GM23338 (cell line): Measurements from ENCODE around the gene CXorf66. TPM values are rescaled to one million over a fixed set of nuclear protein-coding genes. Genes with fewer than 3 reads are reported as not detected.
A peak's percentile ranks its signal among the peaks of the same experiment; 100 is the strongest.

Experiments
- ATAC-seq: fragments of 200-7000 bp; cut with Tn5 transposase; 3 replicates; pipeline ENCODE4 v1.9.1; 2020
- DNase-seq: peaks from one replicate; pipeline ENCODE4 v3.0.0-alpha.2; 2015; ENCODE audit warnings: low spot score
- H2AFZ ChIP-seq: fragments of 200-600 bp; sonication (generic); 2 replicates; pipeline ENCODE4 v1.8.0; 2016; ENCODE audit warnings: antibody characterized with exemption, mild to moderate bottlenecking, moderate library complexity
- H3F3A ChIP-seq: fragments of 200-600 bp; sonication (generic); replicated peaks from 2 replicates; pipeline ENCODE4 v1.8.0; 2017; ENCODE audit warnings: antibody characterized with exemption, mixed run types, low read depth
- H3K27ac ChIP-seq: fragments of 200-600 bp; sonication (generic); 2 replicates; pipeline ENCODE4 v1.6.1; 2016; ENCODE audit warnings: low read depth
- H3K27me3 ChIP-seq: fragments of 200-600 bp; sonication (generic); 2 replicates; pipeline ENCODE4 v1.8.0; 2016; ENCODE audit warnings: mild to moderate bottlenecking, mixed run types, moderate library complexity; ENCODE audit not compliant: insufficient read depth
- H3K36me3 ChIP-seq: fragments of 200-600 bp; sonication (generic); 2 replicates; pipeline ENCODE4 v1.8.0; 2016; ENCODE audit warnings: mild to moderate bottlenecking; ENCODE audit not compliant: insufficient read depth
- H3K4me1 ChIP-seq: fragments of 200-600 bp; sonication (generic); 2 replicates; pipeline ENCODE4 v1.8.0; 2016; ENCODE audit warnings: mild to moderate bottlenecking, moderate library complexity; ENCODE audit not compliant: insufficient read depth
- H3K4me2 ChIP-seq: fragments of 200-600 bp; sonication (generic); 2 replicates; pipeline ENCODE4 v1.7.1; 2017; ENCODE audit warnings: mixed run types
- H3K4me3 ChIP-seq: fragments of 200-600 bp; sonication (generic); 2 replicates; pipeline ENCODE4 v1.6.1; 2016; ENCODE audit warnings: mixed run types
- H3K79me2 ChIP-seq: fragments of 200-600 bp; sonication (generic); replicated peaks from 2 replicates; pipeline ENCODE4 v1.8.0; 2017; ENCODE audit warnings: mild to moderate bottlenecking; ENCODE audit not compliant: insufficient read depth
- H3K9me2 ChIP-seq: fragments of 200-600 bp; sonication (generic); 2 replicates; pipeline ENCODE4 v1.8.0; 2017; ENCODE audit not compliant: insufficient read depth
- H4K20me1 ChIP-seq: fragments of 200-600 bp; sonication (generic); replicated peaks from 2 replicates; pipeline ENCODE4 v1.8.0; 2017; ENCODE audit warnings: mild to moderate bottlenecking; ENCODE audit not compliant: insufficient read depth
- H3K27ac Mint-ChIP-seq: 2 replicates; pipeline ENCODE4 v1.8.0; 2020; ENCODE audit warnings: inconsistent platforms, mild to moderate bottlenecking, moderate library complexity, mixed read lengths
- H3K27me3 Mint-ChIP-seq: 3 replicates; pipeline ENCODE4 v1.8.0; 2022; ENCODE audit warnings: low read depth, mild to moderate bottlenecking, moderate library complexity, mixed read lengths, inconsistent platforms; ENCODE audit not compliant: insufficient read depth, poor library complexity
- H3K36me3 Mint-ChIP-seq: 3 replicates; pipeline ENCODE4 v1.8.0; 2021; ENCODE audit warnings: low read depth, mild to moderate bottlenecking, inconsistent platforms, moderate library complexity, mixed read lengths
- H3K4me1 Mint-ChIP-seq: 3 replicates; pipeline ENCODE4 v1.8.0; 2020; ENCODE audit warnings: mild to moderate bottlenecking, inconsistent platforms, mixed read lengths
- H3K4me3 Mint-ChIP-seq: 3 replicates; pipeline ENCODE4 v1.8.0; 2021; ENCODE audit warnings: moderate library complexity, mild to moderate bottlenecking, inconsistent platforms, mixed read lengths
- H3K9me3 Mint-ChIP-seq: 3 replicates; pipeline ENCODE4 v1.8.0; 2020; ENCODE audit warnings: moderate library complexity, mild to moderate bottlenecking, inconsistent platforms, mixed read lengths
- ETS1 ChIP-seq: IDR thresholded peaks from 2 replicates; pipeline ENCODE4 v1.6.1; 2016; ENCODE audit warnings: antibody characterized with exemption
- ZNF114 ChIP-seq: fragments of 250-450 bp; sonication (Bioruptor Pico); IDR thresholded peaks from 2 replicates; pipeline ENCODE4 v1.5.0; 2020; ENCODE audit warnings: mild to moderate bottlenecking, moderate library complexity
- ZNF462 ChIP-seq: fragments of 250-450 bp; sonication (Bioruptor Pico); IDR thresholded peaks from 2 replicates; pipeline ENCODE4 v1.5.0; 2020; ENCODE audit warnings: mild to moderate bottlenecking, moderate library complexity
- polyA plus RNA-seq: library from polyadenylated mRNA; unstranded; fragments of >200 nt; fragmentation: Nextera tagmentation; extraction: Ambion mirVana; gene quantifications from 2 replicates; pipeline ENCODE4 v1.2.1, GENCODE V29; 2016
- total RNA-seq: library from RNA; depleted of rRNA; stranded (reverse); fragments of >200 nt; shearing (Covaris generic); gene quantifications from 2 replicates; pipeline ENCODE4 v1.2.3, GENCODE V29; 2014
- TF ChIP-seq, protein P1 (sequence below), 2 experiments: fragments of 200-600 bp in 1 of 2; sonication (generic) in 1 of 2; conservative IDR thresholded peaks; 2 replicates each; pipeline versions ENCODE4 v1.5.1 to v1.6.1; 2016 to 2017; ENCODE audit warnings: antibody characterized with exemption in 2 of 2, low read depth in 2 of 2, mild to moderate bottlenecking in 2 of 2, moderate library complexity in 1 of 2

The CXorf66 gene
- total and polyA plus RNA-seq, 2 experiments from 2014 or later, result not detected

DNA sequence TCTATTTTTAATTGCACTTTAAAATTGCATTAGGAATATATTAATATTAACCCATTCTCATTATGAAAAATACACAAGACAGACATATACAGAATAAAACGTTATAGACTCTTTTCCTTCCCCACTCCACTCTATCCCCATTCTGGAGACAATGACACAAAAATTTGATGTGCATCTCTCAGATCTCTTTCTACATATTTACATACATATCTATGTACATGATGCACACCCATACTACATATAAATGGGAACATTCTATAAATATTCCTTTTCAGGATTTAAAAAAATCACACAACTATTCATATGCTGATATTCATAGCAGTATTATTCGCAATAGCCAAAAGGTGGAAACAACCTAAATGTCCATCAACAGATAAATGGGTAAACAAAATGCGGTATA lies 2.4 kb upstream of the CXorf66 start:
- Mint-ChIP-seq H3K9me3 (no peaks in the 10 kb centered on the region), H3K27me3 (no peaks in the 10 kb centered on the region), H3K4me3 (no peak overlapping the region), H3K4me1 (peaks cover 6% of the 10 kb centered on the region; the same call in 2 of the 3 replicates), H3K27ac (no peak overlapping the region), H3K36me3 (no peaks in the 10 kb centered on the region)
- H3F3A ChIP-seq, result no peaks in the 10 kb centered on the region
- ATAC-seq (no peak), DNase-seq (no peak)
- H3K36me3 ChIP-seq, result no peaks in the 10 kb centered on the region
- H3K4me3 ChIP-seq, result no peak overlapping the region
- H3K4me2 ChIP-seq, result no peak overlapping the region
- TF ChIP-seq ETS1, result no peak
- no peak for TF ChIP-seq ZNF462 (CRISPR knock-in tag)
- H2AFZ ChIP-seq, result no peak overlapping the region
- H3K27me3 ChIP-seq, result no peaks in the 10 kb centered on the region
- H3K79me2 ChIP-seq, result no peaks in the 10 kb centered on the region
- H3K9me2 ChIP-seq, result no peaks in the 10 kb centered on the region
- H3K27ac ChIP-seq, result no peak overlapping the region
- H4K20me1 ChIP-seq, result no peaks in the 10 kb centered on the region
- H3K4me1 ChIP-seq, result 0 out of 2 replicates have a peak, but pooled peaks cover 3% of the 10 kb centered on the region

- Histone ChIP-seq H3K4me3 (no peak overlapping the region), H3K27ac (no peak overlapping the region), H3K27me3 (no peaks in the 10 kb centered on the region), H3K4me2 (no peak overlapping the region), H3K79me2 (no peaks in the 10 kb centered on the region), H3K9me2 (no peaks in the 10 kb centered on the region), H4K20me1 (no peaks in the 10 kb centered on the region), H3K4me1 (0 out of 2 replicates have a peak, but pooled peaks cover 3% of the 10 kb centered on the region), H2AFZ (no peak overlapping the region), H3K36me3 (no peaks in the 10 kb centered on the region), H3F3A (no peaks in the 10 kb centered on the region)
- Mint-ChIP-seq H3K4me1 (peaks cover 6% of the 10 kb centered on the region; the same call in 2 of the 3 replicates), H3K27ac (no peak overlapping the region), H3K36me3 (no peaks in the 10 kb centered on the region), H3K27me3 (no peaks in the 10 kb centered on the region), H3K4me3 (no peak overlapping the region), H3K9me3 (no peaks in the 10 kb centered on the region)
- no peak; the same call in 2 of the 3 replicates for ATAC-seq
- DNase-seq, result peak; percentile 46
- TF ChIP-seq ZNF114 (CRISPR knock-in tag), result no peak
- TF ChIP-seq, protein P1, sequence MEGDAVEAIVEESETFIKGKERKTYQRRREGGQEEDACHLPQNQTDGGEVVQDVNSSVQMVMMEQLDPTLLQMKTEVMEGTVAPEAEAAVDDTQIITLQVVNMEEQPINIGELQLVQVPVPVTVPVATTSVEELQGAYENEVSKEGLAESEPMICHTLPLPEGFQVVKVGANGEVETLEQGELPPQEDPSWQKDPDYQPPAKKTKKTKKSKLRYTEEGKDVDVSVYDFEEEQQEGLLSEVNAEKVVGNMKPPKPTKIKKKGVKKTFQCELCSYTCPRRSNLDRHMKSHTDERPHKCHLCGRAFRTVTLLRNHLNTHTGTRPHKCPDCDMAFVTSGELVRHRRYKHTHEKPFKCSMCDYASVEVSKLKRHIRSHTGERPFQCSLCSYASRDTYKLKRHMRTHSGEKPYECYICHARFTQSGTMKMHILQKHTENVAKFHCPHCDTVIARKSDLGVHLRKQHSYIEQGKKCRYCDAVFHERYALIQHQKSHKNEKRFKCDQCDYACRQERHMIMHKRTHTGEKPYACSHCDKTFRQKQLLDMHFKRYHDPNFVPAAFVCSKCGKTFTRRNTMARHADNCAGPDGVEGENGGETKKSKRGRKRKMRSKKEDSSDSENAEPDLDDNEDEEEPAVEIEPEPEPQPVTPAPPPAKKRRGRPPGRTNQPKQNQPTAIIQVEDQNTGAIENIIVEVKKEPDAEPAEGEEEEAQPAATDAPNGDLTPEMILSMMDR (conservative IDR thresholded peaks at IDR 0.05; ENCODE audit: low read depth in 2 of 2), result peak; percentile 51 to 58
Observed at GRCh38 chrX:139967300-139967699, 2.0 kb upstream of the CXorf66 start.
